ENCODE data around the gene FBXO31. TPM values are rescaled to one million over a fixed set of nuclear protein-coding genes. Genes with fewer than 3 reads are reported as not detected.

The FBXO31 gene
- total and polyA plus RNA-seq, 10 of the 15 experiments (the other 5 are each of a cell fraction or from before 2014, with no cell fraction given), result 0.19 to 33.1 (median 10.3) TPM

GRCh38 chr16:87387942-87388817 is 4.6 kb upstream of the FBXO31 start (continued):
- TF ChIP-seq REST (IDR thresholded peaks at IDR 0.05; ENCODE audit: low read depth, low read length) (no peak), RAD51 (IDR thresholded peaks at IDR 0.05) (peak; percentile 94), CUX1 (IDR thresholded peaks at IDR 0.05; ENCODE audit: insufficient replicate concordance, low read depth, low read length) (peak; percentile 46), CHD4 (IDR thresholded peaks at IDR 0.05) (no peak), RELB (IDR thresholded peaks at IDR 0.05; ENCODE audit: low read depth) (peak; percentile 60; the same call in 1 of the 2 replicates), MTA2 (IDR thresholded peaks at IDR 0.05; ENCODE audit: low read depth) (peak; percentile 12; the same call in 1 of the 2 replicates), PBX3 (IDR thresholded peaks at IDR 0.05; ENCODE audit: insufficient replicate concordance, low read depth, low read length) (peak; percentile 92), TARDBP (IDR thresholded peaks at IDR 0.05; ENCODE audit: borderline replicate concordance) (peak; percentile 50; the same call in 1 of the 2 replicates), MYC (IDR thresholded peaks at IDR 0.05; ENCODE audit: insufficient read depth, insufficient read length, insufficient replicate concordance, low read length, severe bottlenecking) (no peak), TBL1XR1 (IDR thresholded peaks at IDR 0.05; ENCODE audit: low read depth, low read length) (no peak), RELA (IDR thresholded peaks at IDR 0.05; ENCODE audit: borderline replicate concordance, partially characterized antibody) (no peak), ZNF217 (IDR thresholded peaks at IDR 0.05) (no peak), HDAC2 (IDR thresholded peaks at IDR 0.05) (no peak)
